Right lobe of liver (tissue), 6 donors: ENCODE results near the gene PRSS33. TPM values are rescaled to one million over a fixed set of nuclear protein-coding genes. Genes with fewer than 3 reads are reported as not detected.

Experiments
- ATAC-seq, 4 donors: fragments of 200-7000 bp; cut with Tn5 transposase; one replicate each; pipeline ENCODE4 v1.9.1; 2020; ENCODE audit warnings: mild to moderate bottlenecking in 4 of 4, moderate library complexity in 4 of 4
- DNase-seq, 3 donors: peaks; one replicate each; pipeline ENCODE4 v3.0.0-alpha.2; 2020
- H3K27ac ChIP-seq, 3 donors: fragments of 200-600 bp; one replicate each; pipeline ENCODE4 v1.8.0; 2022
- H3K27me3 ChIP-seq, 2 donors: fragments of 200-600 bp; one replicate each; pipeline ENCODE4 v1.8.0; 2022
- H3K36me3 ChIP-seq, 4 donors: fragments of 200-600 bp; sonication (generic) in 1 of 4; one replicate each; pipeline versions ENCODE4 v1.5.1 to v1.8.0; 2017 to 2022; ENCODE audit warnings: control low read depth in 1 of 4
- H3K4me1 ChIP-seq, 4 donors: fragments of 200-600 bp; sonication (generic) in 1 of 4; one replicate each; pipeline versions ENCODE4 v1.5.1 to v1.8.0; 2017 to 2022; ENCODE audit warnings: control low read depth in 1 of 4
- H3K4me3 ChIP-seq, 3 donors: fragments of 200-600 bp; one replicate each; pipeline ENCODE4 v1.8.0; 2022
- H3K9me3 ChIP-seq, 4 donors: fragments of 200-600 bp; sonication (generic) in 1 of 4; one replicate each; pipeline versions ENCODE4 v1.5.1 to v1.8.0; 2017 to 2022; ENCODE audit warnings: control low read depth in 1 of 4
- POLR2A ChIP-seq: fragments of 450-650 bp; IDR thresholded peaks from one replicate; pipeline ENCODE4 v1.6.1; 2017; ENCODE audit warnings: antibody characterized with exemption, mild to moderate bottlenecking
- WGBS: methylation state at CpG from one replicate; pipeline ENCODE4 v1.1.6; 2018; ENCODE audit warnings: low coverage, low lambda C conversion rate; ENCODE audit not compliant: insufficient coverage; ENCODE audit errors: missing lambda C conversion rate; 5-methylcytosine and 5-hydroxymethylcytosine counted together
- intact Hi-C, 2 donors: fragments of 100-400 bp; cut with DNase I; formaldehyde crosslinking; loops; one replicate each; pipeline versions ENCODE4 v1.11.2 to v1.14.1; 2022
- total RNA-seq, 6 experiments: library from RNA; depleted of rRNA in 2 of 6; stranded (reverse); fragments of >200 nt in 2 of 6; fragmentation: NEBNext Ultra II Directional in 3 of 6; extraction: Animal tissue kit (Norgen Biotek cat#: 25700) in 3 of 6; gene quantifications; one replicate each; pipeline versions ENCODE4 v1.1.0 to v1.2.4, GENCODE V29; 2016 to 2023
- TF ChIP-seq, protein P1 (sequence below), 4 donors: fragments of 200-600 bp in 3 of 4; fragments of 450-650 bp in 1 of 4; IDR thresholded peaks; one replicate each; pipeline versions ENCODE4 v1.5.1 to v1.8.0; 2016 to 2022; ENCODE audit warnings: antibody characterized with exemption in 4 of 4, mild to moderate bottlenecking in 2 of 4
- donor health status: DM: no; HTN: yes; CAD: no.
- donor health status: DM: no; HTN: no; CAD: no.
- donor health status: DM: no; HTN: no; CAD: no.
- donor health status: DM: no; HTN: yes; CAD: no.
- donor health status: DM: no; HTN: yes; CAD: no.

Gene PRSS33
- total RNA-seq, 6 experiments from 2014 or later, result not detected

DNA sequence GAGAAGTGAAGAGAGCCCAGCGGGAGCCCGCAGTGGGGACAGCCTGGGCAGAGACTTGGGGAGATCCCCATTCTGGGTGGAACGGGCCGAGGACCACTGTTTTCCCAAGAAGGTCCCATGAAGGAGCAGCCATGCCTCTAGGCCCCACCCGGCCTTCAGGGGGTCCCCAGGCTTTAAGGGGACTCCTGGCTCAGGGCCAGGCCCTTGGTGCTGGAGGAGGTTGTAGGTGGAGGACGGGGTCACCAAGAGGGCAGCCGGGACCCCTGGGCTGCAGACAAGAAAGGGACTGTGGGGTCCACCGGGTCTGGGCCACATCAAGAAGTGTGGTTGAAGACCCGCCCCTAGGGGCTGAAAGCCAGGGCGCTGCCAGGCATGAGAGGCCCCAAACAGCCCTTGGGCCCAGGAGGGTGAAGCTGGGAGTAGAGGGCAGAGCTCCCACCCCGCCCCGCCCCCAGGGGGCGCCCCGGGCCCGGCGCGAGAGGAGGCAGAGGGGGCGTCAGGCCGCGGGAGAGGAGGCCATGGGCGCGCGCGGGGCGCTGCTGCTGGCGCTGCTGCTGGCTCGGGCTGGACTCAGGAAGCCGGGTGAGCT lies 29.5 kb upstream of the PRSS33 start, which contains the start of gene PRSS21:
TSS of gene PRSS21 (plus strand) at position 487 of the 589 bp plus-strand sequence. CDS start at position 519, 32 bp downstream.
- no peaks in the 10 kb centered on the region for H3K27me3 ChIP-seq
- H3K36me3 ChIP-seq, result no peaks in the 10 kb centered on the region
- H3K4me1 ChIP-seq, result no peaks in the 10 kb centered on the region
- no peak for DNase-seq
- no peaks in the 10 kb centered on the region for H3K9me3 ChIP-seq
- intact Hi-C loops, result no loop called here
- TF ChIP-seq, protein P1, sequence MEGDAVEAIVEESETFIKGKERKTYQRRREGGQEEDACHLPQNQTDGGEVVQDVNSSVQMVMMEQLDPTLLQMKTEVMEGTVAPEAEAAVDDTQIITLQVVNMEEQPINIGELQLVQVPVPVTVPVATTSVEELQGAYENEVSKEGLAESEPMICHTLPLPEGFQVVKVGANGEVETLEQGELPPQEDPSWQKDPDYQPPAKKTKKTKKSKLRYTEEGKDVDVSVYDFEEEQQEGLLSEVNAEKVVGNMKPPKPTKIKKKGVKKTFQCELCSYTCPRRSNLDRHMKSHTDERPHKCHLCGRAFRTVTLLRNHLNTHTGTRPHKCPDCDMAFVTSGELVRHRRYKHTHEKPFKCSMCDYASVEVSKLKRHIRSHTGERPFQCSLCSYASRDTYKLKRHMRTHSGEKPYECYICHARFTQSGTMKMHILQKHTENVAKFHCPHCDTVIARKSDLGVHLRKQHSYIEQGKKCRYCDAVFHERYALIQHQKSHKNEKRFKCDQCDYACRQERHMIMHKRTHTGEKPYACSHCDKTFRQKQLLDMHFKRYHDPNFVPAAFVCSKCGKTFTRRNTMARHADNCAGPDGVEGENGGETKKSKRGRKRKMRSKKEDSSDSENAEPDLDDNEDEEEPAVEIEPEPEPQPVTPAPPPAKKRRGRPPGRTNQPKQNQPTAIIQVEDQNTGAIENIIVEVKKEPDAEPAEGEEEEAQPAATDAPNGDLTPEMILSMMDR (IDR thresholded peaks at IDR 0.05), result no peak
- TF ChIP-seq POLR2A, result no peak
- 71% methylated on average over 4 of the region's 28 CpGs for WGBS
- no peak within 1 kb of the TSS for H3K27ac ChIP-seq
- ATAC-seq, result peak in 1 of 4 donors; percentile 21
- no peak within 1 kb of the TSS for H3K4me3 ChIP-seq

- ATAC-seq, result no peak
- no peak for DNase-seq
Measured at GRCh38 chr16:2815299-2815771, 28.0 kb upstream of the PRSS33 start.

GRCh38 chr16:2814551-2815298 lies 27.4 kb upstream of the PRSS33 start:
- ATAC-seq, result no peak
- Histone ChIP-seq H3K36me3 (no peaks in the 10 kb centered on the region), H3K9me3 (no peaks in the 10 kb centered on the region), H3K27ac (no peak overlapping the region), H3K4me3 (no peak overlapping the region), H3K27me3 (no peaks in the 10 kb centered on the region), H3K4me1 (no peaks in the 10 kb centered on the region)
- 77% methylated on average over 3 of the region's 20 CpGs for WGBS
- intact Hi-C loops, result no loop called here
- DNase-seq, result peak in 1 of 3 donors; percentile 36
- TF ChIP-seq POLR2A, result no peak
- TF ChIP-seq, protein P1 (IDR thresholded peaks at IDR 0.05), result no peak

More at GRCh38 chr16:2815299-2815771, 28.0 kb upstream of the PRSS33 start:
- Histone ChIP-seq H3K9me3 (no peaks in the 10 kb centered on the region), H3K27me3 (no peaks in the 10 kb centered on the region), H3K36me3 (no peaks in the 10 kb centered on the region), H3K4me1 (no peaks in the 10 kb centered on the region), H3K27ac (no peak overlapping the region), H3K4me3 (no peak overlapping the region)
- 53% methylated on average over 4 of the region's 10 CpGs for WGBS
- no peak for TF ChIP-seq POLR2A
- TF ChIP-seq, protein P1 (IDR thresholded peaks at IDR 0.05), result no peak
- intact Hi-C loops, result no loop called here

- 74% methylated on average over 6 of the region's 7 CpGs for WGBS
- DNase-seq (peak in 1 of 3 donors; percentile 35), ATAC-seq (no peak)
- H3K27ac ChIP-seq, result no peak overlapping the region
- H3K9me3 ChIP-seq, result no peaks in the 10 kb centered on the region
- intact Hi-C loops, result no loop called here
- TF ChIP-seq POLR2A, result no peak
- TF ChIP-seq, protein P1 (IDR thresholded peaks at IDR 0.05), result no peak
- no peak overlapping the region for H3K4me3 ChIP-seq
- H3K36me3 ChIP-seq, result no peaks in the 10 kb centered on the region
- no peaks in the 10 kb centered on the region for H3K27me3 ChIP-seq
- no peaks in the 10 kb centered on the region for H3K4me1 ChIP-seq
Measured at GRCh38 chr16:2813771-2814221, 26.4 kb upstream of the PRSS33 start.
